ENCODE data around the gene ENTPD8.

ENTPD8 gene

DNA sequence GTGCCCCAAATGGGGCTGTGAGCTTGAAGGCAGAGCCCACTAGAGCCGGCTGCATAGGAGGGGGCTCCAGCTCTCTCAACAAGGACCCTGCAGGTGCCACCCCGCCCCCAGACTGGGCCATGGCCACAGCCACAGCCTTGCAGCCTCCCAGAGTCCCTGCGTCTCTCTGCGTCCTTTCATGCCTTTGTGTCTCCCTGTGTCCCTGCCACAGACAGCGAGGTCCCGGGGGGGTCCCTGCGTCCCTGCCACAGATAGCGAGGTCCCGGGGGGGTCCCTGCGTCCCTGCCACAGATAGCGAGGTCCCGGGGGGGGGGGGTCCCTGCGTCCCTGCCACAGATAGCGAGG, 11.6 kb downstream of the ENTPD8 start:
- ATAC-seq (ENCODE audit: low read depth) (no peak), DNase-seq (ENCODE audit: low spot score) (no peak)
- no peak overlapping the region for H3K4me3 ChIP-seq (ENCODE audit: severe bottlenecking)
- no peak overlapping the region for H3K27ac ChIP-seq (ENCODE audit: poor library complexity, severe bottlenecking)
- TF ChIP-seq, protein P1, sequence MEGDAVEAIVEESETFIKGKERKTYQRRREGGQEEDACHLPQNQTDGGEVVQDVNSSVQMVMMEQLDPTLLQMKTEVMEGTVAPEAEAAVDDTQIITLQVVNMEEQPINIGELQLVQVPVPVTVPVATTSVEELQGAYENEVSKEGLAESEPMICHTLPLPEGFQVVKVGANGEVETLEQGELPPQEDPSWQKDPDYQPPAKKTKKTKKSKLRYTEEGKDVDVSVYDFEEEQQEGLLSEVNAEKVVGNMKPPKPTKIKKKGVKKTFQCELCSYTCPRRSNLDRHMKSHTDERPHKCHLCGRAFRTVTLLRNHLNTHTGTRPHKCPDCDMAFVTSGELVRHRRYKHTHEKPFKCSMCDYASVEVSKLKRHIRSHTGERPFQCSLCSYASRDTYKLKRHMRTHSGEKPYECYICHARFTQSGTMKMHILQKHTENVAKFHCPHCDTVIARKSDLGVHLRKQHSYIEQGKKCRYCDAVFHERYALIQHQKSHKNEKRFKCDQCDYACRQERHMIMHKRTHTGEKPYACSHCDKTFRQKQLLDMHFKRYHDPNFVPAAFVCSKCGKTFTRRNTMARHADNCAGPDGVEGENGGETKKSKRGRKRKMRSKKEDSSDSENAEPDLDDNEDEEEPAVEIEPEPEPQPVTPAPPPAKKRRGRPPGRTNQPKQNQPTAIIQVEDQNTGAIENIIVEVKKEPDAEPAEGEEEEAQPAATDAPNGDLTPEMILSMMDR (IDR thresholded peaks at IDR 0.05; ENCODE audit: poor library complexity, severe bottlenecking), result no peak
- H3K9me3 ChIP-seq (ENCODE audit: severe bottlenecking), result no peaks in the 10 kb centered on the region
- no peaks in the 10 kb centered on the region for H3K27me3 ChIP-seq (ENCODE audit: insufficient read depth, poor library complexity, severe bottlenecking)
- no peaks in the 10 kb centered on the region for H3K36me3 ChIP-seq (ENCODE audit: low read depth)
- H3K4me1 ChIP-seq (ENCODE audit: insufficient read depth, poor library complexity, severe bottlenecking), result peaks cover 14% of the 10 kb centered on the region

DNA sequence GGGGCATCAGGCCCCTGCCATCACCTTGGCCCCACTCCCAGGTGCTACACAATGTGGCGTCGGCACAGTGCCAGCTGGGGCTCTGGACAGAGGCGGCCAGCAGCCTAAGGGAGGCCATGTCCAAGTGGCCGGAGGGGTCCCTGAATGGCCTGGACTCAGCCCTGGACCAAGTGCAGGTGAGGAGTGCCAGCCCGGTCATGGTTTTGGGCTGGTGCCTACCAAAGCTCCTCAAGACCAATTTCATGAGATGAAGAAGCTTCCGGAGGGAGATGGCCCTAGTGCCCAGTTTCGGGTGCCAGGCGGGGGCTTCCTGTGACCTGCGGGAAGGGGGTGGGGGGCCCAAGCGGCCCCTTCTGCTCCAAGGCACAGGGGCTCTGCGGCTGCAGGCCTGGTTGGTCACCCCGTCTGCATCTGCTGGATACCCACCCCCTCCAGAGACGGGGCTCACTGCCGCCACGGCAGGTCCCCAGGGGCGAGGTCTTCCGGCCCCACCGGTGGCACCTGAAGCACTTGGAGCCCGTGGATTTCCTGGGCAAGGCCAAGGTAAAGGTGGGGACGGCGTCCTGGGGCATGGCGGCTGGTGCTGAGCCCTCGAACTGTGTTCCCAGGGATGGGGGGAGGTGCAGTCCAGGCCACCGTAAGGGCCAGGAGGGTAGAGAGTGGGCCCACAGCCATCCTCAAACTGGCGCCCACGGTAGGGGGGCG, 12.2 kb downstream of the ENTPD8 start:
- H3K4me1 ChIP-seq (ENCODE audit: insufficient read depth, poor library complexity, severe bottlenecking), result peaks cover 19% of the 10 kb centered on the region
- H3K9me3 ChIP-seq (ENCODE audit: severe bottlenecking), result no peaks in the 10 kb centered on the region
- no peaks in the 10 kb centered on the region for H3K27me3 ChIP-seq (ENCODE audit: insufficient read depth, poor library complexity, severe bottlenecking)
- TF ChIP-seq, protein P1 (IDR thresholded peaks at IDR 0.05; ENCODE audit: poor library complexity, severe bottlenecking), result no peak
- H3K36me3 ChIP-seq (ENCODE audit: low read depth), result no peaks in the 10 kb centered on the region
- DNase-seq (ENCODE audit: low spot score), result no peak
- H3K27ac ChIP-seq (ENCODE audit: poor library complexity, severe bottlenecking), result no peak overlapping the region
- no peak overlapping the region for H3K4me3 ChIP-seq (ENCODE audit: severe bottlenecking)
- no peak for ATAC-seq (ENCODE audit: low read depth)

DNA sequence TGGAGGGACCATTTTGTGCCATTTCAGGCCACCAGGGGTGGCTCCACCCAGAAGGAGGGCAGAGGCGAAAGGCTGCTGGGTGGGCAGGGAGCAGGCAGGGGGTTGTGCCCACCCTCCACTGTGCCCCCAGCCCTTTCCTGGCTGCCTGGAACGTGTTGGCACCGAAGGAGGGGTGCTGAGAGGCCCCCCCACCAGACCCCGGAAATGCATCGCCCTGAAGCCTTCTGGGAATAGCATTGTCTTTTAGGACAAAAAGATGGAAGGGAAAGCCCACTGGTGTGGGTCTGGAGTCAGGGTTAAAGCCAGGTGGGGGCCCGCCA, 12.9 kb downstream of the ENTPD8 start:
- Histone ChIP-seq H3K4me3 (ENCODE audit: severe bottlenecking) (no peak overlapping the region), H3K9me3 (ENCODE audit: severe bottlenecking) (no peaks in the 10 kb centered on the region), H3K27me3 (ENCODE audit: insufficient read depth, poor library complexity, severe bottlenecking) (no peaks in the 10 kb centered on the region), H3K27ac (ENCODE audit: poor library complexity, severe bottlenecking) (no peak overlapping the region), H3K4me1 (ENCODE audit: insufficient read depth, poor library complexity, severe bottlenecking) (peaks cover 19% of the 10 kb centered on the region), H3K36me3 (ENCODE audit: low read depth) (no peaks in the 10 kb centered on the region)
- DNase-seq (ENCODE audit: low spot score) (peak; percentile 31), ATAC-seq (ENCODE audit: low read depth) (no peak)
- TF ChIP-seq, protein P1 (IDR thresholded peaks at IDR 0.05; ENCODE audit: poor library complexity, severe bottlenecking), result no peak

DNA sequence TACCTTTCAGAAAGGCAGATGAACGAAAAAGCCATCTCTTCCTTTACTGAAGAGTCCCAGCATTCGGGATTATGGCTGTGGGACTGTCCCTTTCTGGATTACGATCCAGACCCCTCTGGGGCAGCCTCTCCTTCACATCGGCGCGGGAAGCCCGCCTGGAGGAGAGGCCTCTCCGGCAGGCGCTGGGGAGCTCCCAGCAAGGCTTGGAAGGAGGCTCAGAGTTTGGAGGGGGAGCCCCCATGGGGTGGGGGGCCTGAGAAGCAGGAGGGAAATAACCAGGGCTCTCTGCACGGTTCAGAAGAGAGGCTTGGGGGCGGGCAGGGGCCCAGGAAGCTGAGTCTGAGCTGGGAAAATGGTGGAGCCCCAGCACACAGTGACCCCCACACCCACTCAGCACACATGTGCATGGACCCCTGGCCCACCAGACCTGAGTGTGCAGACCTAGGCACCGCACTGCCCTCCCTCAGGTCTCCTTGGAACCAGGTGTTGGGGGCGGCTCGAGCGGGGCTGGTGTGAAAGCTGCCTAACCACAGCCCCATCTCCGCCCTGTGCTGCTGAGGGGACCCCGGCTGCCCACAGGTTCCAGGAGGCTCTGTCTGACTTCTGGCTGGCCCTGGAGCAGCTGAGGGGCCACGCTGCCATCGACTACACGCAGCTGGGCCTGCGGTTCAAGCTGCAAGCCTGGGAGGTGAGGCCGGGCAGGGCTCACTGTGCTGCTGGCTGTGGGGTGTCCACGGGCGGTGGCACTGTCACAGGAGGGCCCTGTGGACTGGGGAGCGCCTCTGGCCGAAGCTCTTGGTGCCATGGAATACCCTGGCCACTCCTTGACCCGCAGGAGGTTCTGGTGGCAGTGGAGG, 13.5 kb downstream of the ENTPD8 start:
- H3K36me3 ChIP-seq (ENCODE audit: low read depth), result no peaks in the 10 kb centered on the region
- TF ChIP-seq, protein P1 (IDR thresholded peaks at IDR 0.05; ENCODE audit: poor library complexity, severe bottlenecking), result no peak
- H3K4me1 ChIP-seq (ENCODE audit: insufficient read depth, poor library complexity, severe bottlenecking), result peaks cover 19% of the 10 kb centered on the region
- peak; percentile 51 for DNase-seq (ENCODE audit: low spot score)
- H3K4me3 ChIP-seq (ENCODE audit: severe bottlenecking), result no peak overlapping the region
- no peaks in the 10 kb centered on the region for H3K27me3 ChIP-seq (ENCODE audit: insufficient read depth, poor library complexity, severe bottlenecking)
- H3K9me3 ChIP-seq (ENCODE audit: severe bottlenecking), result no peaks in the 10 kb centered on the region
- H3K27ac ChIP-seq (ENCODE audit: poor library complexity, severe bottlenecking), result no peak overlapping the region
- ATAC-seq (ENCODE audit: low read depth), result no peak
